Central memory CD4-positive, alpha-beta T cell (primary cell): ENCODE results near the gene HPD.
"Not testable (repeated sequence)": the region's sequence is repeated elsewhere in the genome, so short reads cannot be mapped to it uniquely, and the experiment has no call there.

Source experiments
- DNase-seq: peaks from one replicate; pipeline ENCODE4 v3.0.0; 2022
- total RNA-seq, 3 experiments: gene quantifications; one replicate each; lab custom pipeline; 2026; lab: John Stamatoyannopoulos, UW

Gene HPD
- total RNA-seq: 0 reads per million in 3 experiments

DNA sequence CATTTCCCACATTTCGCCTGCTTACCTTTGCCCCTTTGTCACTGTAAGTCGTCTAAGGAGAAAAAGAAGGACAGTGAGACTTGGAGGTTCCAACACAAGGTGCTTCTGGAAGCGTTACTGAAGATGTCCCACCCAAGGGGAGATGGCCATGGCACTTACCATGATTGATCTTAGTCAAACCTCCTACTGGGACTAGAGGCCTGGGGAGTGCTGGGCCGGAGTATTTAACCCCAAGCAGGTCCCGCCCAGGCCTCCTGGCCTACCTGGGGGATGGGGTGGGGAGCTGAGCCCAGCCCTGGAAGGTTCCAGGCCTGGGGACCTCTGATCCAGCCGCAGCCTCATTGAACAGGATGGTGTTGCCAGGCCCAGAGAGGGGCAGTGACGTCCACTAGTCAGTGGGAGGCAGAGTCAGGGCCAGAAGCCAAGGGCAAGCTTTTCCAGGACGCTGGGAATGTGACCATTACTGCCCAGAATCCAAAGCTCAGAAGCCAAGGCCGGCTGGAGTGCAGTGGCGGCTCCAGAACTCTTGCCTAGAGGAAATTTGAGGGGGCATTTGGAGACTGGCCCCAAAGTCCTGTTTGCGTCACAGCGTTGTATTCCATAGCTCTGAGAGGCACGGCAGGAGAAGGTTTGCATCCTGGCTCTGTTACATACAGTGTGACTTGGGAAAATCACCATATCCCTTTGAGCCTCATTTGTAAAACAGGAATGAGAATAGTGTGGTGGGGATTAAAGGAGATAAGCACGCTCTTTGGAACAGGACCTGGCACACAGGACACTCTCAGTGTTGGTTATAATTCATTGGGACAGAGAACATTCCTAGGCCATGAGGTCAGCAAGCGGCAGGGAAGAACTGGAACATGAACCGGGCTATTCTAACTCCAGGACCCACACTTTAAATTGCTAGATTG is at the start of gene HPD:
TSS of gene HPD (minus strand) at position 198 of the 911 bp plus-strand sequence. CDS start at position 162, 36 bp downstream.
- no peak for DNase-seq

DNA sequence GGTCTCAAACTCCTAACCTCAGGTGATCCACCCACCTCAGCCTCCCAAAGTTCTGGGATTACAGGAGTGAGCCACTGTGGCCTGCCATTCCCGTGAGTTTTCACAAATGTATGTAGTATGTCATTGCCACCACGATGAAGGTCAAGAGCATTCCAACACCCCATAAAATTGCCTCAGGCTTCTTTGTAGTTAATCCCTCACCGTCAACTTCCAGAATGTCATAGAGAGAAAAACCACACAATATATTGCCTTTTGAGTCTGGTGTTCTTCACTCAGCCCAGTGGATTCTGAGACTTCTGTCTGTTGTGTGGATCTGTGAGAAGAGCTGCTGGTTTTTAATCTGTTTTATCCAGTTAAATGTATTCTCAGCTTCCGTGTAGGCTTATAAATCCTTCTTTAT is 47.1 kb upstream of the HPD start:
- DNase-seq: no peak

DNA sequence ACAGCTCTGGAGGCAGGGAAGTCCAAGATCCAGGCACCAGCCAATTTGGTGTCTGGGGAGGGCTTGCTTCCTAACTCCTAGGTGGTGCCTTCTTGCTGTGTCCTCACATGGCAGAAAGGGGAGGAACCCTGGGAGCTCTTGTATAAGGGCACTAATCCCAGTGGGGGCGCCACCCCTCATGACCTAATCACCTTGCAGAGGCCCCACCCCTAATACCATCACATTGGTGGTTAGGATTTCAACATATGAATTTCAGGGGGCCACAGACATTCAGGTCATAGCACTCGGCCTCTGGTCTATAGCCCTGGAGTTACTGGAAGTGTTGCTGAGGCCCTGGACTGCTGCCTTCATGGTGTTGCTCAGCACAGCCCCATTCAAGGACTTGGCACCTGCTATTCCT is 44.5 kb upstream of the HPD start:
- no peak for DNase-seq

DNA sequence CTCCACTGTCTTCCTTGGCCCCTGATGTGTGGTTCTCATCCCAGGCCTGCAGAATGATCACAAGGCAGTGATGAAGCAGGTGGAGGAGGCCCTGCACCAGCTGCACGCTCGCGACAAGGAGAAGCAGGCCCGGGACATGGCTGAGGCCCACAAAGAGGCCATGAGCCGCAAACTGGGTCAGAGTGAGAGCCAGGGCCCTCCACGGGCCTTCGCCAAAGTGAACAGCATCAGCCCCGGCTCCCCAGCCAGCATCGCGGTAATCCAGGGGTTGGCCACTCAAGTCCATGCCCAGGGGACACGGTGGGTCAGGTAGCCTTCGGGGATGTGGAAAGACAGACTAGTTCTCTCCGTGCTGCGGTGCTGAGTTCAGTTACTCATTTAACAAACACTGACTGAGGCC is 40.9 kb upstream of the HPD start:
- no peak for DNase-seq

DNA sequence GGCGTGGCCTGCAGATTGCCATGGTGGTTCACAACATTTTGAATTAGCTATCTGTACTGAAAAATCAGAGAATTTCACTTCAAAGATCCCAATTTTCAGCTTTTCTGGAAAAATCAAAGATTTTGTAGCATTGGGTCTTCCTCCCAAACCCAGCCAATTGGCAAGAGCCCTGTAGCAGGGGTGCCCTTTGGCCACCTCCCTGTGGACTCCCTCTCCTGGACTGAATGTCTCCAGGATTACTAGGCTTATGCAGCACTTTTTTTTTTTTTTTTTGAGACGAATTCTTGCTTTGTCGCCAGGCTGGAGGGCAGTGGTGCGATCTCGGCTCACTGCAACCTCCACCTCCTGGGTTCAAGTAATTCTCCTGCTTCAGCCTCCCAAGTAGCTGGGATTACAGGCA is 39.6 kb upstream of the HPD start:
- no peak for DNase-seq

DNA sequence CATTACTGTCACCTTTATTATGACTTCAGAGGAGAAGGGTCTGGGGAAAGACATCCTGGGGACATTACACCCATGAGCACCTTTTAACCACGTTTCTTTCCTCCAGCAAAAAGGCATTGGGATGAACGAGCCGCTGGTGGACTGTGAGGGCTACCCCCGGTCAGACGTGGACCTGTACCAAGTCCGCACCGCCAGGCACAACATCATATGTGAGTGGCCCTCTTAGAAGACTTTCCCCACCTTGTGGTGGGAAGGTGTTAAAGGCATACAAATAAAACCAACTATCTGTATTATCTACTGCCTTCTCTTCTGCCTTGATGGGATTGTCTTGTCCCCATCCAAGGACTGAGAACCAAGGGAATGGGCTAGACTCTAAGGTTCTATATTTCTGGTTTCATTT is 36.0 kb upstream of the HPD start:
- DNase-seq: no peak

DNA sequence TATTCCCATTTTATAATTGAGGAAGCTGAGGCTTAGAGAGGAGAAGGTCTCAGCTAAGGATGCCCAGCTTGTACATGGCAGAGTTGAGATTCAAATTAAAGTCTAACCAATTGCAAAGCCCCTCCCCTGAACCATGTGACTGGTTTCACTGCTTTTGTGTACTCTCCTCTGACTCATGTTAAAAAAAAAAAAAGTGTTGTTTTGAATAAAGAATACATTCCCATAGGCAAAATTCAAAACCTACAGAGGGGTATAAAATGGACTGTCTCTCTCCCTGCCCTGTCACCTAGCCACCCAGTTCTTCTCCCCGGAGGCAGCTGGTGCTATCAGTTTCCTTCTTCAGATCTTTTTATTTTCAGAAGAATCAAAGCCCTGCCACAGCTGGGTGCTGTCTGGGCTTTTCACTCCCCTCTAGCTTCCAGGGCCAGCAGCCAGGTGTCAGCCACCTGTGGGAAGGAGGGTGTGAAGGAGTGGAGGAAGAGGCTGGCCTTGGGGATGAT is 35.4 kb upstream of the HPD start:
- no peak for DNase-seq

DNA sequence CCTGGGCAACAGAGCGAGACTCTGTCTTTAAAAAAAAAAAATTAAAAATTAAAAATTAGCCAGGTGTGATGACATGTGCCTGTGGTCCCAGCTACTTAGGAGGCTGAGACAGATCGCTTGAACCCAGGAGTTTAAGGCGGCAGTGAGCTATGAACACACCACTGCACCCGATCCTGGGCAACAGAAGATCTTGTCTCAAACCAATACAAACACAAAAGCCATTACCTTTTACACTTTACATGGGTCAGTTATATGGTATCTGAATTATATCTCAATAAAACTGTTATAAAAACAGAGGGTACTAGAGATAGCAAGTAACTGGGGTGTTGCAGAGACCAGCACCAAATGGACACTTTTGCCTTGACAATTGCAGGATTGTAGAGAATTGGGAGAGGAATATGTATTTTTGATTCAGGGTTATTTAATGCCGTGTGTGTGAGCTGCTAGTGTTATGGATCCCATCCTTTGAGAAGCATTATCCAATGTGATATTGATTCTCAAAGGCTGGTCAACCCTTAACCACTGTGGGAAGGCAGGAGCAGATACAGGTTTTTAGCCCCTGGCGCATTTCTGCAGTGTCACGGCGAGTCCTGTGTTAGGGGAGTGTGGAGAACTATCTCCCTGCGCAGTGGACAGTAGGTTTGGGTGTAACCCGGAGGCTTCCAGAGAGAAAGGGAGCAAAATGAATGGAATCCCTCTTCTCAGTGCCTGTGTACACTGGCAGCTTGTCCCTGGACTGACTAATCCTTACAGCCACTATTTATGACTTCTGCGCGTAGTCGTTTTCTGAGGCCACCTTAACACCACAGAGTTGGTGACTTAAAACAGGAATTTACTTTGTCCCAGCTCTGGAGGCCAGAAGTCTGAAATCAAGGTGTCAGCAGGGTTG is 34.3 kb upstream of the HPD start:
- no peak for DNase-seq

DNA sequence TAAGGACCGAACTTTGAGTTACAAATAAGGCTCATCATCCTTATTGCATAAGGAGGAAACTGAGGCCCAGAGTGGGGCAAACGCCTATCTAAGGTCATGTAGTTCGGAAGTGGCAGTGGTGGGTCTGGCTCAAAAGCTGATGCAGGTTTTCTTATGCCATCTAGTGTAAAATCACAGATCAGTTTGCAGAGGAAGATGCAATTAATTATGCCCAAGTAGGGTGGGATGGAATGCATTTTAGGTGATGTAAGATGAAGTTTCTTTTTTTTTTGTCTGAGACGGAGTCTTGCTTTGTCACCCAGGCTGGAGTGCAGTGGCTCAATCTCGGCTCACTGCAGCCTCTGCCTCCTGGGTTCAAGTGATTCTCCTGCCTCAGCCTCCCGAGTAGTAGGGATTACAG is 31.0 kb upstream of the HPD start:
- not testable (repeated sequence) for DNase-seq

DNA sequence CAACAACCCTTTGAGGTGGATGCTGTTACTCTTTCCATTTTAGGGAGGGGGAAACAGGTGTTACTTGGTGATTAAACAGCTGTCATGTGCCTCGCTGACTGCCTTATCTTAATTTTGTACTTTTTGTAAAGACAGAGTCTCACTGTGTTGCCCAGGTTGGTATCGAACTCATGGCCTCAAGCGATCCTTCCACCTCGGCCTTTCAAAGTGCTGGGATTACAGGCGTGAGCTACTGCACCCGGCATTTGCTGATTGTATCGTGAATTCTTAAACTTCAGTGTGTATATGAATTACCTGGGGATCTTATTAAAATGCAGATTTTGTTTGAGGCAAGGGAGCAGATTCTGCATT is 30.6 kb upstream of the HPD start:
- no peak for DNase-seq

DNA sequence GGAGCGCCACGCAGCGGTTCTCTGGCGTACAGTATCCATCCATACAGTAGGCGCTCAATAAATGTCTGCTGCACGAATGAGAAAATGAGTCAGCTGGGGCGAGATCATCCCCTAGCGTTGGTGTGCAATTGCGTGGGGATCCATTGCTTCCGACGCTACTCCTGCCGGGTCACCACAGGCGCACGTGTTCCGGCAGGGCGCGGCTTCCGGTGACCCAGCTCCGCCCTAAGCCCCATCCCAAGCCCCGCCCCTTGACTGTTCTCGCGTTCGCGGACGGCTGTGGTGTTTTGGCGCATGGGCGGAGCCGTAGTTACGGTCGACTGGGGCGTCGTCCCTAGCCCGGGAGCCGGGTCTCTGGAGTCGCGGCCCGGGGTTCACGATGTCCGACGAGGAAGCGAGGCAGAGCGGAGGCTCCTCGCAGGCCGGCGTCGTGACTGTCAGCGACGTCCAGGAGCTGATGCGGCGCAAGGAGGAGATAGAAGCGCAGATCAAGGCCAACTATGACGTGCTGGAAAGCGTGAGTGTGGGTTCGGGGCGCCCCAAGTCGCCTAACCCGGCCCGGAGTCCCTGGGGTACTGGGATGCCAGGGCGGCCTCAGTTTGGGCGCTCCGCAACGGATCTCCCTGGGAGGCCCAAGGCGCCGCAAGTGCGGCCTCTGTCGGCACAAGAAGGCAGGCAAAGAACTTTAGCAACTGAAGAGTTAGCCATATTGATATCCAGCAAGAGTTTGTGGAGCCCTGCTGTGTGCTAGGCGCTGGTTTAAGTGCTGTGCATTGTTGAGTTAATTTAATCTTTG is 30.0 kb upstream of the HPD start, which contains the start of gene PSMD9:
TSS of gene PSMD9 (plus strand) at position 313 of the 796 bp plus-strand sequence. CDS start at position 380, 67 bp downstream.
- DNase-seq: peak; percentile 97

DNA sequence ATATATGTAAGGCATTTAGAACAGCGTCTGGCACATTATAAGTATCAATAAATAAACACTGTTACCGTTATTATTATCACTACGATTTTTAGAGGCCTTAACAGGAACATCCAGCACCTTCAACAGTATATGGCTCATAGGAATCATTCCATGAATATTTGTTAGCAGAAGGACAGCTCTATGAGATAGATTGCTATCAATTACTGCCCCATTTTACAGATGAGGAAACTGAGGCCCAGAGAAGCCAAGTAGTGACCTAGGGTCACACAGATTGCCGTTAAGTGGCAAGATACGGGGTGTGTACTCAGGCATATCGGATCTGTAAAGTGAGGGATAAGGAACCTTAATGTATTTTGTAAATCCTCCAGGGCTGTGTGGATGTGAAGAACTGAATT is 29.4 kb upstream of the HPD start:
- DNase-seq: no peak

DNA sequence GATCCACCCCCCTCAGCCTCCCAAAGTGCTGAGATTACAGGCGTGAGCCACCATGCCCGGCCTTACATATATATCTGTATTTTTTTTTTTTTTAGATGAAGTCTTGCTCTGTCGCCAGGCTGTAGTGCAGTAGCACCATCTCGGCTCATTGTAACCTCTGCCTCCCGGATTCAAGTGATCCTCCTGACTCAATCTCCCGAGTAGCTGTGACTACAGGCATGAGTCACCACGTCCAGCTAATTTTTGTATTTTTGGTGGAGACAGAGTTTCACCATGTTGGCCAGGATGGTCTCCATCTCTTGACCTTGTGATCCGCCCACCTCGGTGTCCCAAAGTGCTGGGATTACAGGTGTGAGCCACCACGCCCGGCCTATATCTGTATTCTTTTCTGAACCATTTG is 26.5 kb upstream of the HPD start:
- DNase-seq: not testable (repeated sequence)

DNA sequence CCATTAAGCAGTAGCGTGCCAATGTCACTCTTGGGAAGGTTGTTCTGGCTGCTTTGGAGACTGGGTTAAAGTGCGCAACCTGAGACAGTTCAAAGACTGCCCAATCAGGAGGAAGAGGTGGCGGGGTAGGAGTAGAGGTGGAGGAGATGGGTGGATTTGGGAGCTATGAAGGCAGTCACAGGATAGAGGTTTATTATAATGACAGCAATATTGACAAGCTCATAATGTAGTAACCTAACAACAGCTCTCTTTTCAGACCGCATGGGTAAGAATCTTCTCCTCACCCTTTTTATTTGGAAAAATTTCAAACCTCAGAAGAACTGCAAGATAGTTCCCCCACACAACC is 24.6 kb upstream of the HPD start:
- DNase-seq: no peak

DNA sequence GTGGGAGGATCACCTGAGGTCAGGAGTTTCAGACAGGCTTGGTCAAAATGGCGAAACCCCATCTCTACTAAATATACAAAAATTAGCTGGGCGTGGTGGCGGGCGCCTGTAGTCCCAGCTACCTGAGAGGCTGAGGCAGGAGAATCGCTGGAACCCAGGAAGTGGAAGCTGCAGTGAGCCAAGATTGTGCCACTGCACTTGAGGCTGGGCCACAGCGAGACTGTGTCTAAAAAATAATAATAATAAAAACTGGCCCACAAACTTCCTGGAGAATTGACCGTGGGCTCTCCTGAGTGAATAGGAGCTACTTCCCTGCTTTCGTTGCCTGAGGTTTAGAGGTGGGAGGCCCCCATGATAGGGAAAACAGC is 17.4 kb upstream of the HPD start:
- DNase-seq: not testable (repeated sequence)

DNA sequence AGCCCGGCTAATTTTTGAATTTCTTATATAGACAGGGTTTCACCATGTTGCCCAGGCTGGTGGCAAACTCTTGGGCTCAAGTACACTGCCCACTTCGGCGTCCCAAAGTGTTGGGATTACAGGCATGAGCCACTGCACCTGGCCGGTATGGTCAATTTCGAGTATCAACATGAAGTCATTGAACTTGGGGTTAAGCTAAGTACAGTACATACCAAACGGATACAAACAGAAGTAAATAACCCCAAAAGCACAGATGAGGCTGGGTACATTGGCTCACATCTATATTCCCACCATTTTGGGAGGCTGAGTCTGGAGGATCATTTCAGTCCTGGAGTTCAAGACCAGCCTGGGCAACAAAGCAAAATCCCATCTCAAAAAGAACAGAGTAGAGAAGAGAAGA is 16.9 kb upstream of the HPD start:
- DNase-seq: no peak

DNA sequence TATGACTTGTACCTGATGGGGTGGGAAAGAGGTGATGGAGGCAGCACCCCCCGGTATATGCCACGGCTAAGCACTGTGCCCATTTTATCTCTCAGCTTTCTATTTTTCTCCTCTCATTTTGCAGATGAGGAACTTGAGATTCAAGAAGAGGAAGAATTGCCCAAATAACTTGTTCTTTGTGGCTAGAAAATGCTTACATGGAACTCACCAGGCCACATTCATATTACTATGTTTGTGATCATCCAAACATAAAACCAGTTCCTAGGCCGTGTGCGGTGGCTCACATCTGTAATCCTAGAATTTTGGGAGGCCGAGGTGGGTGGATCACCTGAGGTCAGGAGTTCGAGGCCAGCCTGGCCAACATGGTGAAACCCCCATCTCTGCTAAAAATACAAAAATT is 15.4 kb upstream of the HPD start:
- DNase-seq: no peak

DNA sequence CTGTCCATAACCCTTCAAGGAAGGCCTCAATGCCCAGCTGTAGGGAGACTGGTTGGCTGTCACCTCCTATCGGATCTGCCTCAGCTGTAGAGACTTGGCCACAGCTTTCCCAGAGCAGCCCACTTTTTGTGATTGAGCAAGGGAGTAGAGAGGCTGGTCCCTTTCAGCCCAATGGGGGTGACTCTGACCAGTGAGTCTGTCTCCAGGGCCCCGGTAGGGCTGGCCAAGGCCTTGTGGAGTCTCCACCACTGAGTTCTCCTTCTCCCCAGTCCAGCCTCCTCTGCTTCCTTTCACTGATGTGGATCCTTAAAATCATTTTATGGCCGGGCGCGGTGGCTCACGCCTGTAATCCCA is 14.5 kb upstream of the HPD start:
- DNase-seq: no peak

DNA sequence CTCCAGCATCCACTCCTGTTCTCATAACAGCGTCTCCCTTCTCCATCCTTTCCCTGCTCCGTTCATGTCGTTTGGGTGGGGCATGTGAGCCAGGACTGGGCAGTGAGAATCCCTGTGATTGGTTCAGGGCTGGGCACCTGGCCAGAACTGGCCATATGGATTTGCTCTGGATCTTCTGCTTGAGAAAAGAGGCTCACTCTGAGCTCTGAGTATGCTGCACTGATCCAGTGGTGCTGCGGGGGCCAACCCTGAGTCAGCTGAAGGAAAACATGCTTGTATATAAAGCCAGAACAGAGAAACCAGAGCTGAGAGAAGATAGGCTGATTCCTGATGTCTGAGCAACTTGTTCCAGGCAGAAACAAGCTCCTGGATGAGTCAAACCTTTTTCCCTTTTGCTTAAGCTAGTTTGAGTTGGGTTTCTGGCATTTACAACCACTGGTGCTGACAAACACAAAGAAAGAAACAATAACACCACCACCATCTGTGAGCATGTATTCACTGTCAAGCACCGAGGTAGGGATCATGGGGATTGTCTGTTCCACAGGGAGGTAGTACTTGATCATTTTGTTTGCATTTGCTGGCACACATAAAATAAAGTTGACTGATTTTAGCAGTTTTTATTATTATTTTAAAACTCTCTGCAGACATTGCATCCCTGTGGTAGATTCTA is 14.0 kb upstream of the HPD start:
- DNase-seq: no peak

DNA sequence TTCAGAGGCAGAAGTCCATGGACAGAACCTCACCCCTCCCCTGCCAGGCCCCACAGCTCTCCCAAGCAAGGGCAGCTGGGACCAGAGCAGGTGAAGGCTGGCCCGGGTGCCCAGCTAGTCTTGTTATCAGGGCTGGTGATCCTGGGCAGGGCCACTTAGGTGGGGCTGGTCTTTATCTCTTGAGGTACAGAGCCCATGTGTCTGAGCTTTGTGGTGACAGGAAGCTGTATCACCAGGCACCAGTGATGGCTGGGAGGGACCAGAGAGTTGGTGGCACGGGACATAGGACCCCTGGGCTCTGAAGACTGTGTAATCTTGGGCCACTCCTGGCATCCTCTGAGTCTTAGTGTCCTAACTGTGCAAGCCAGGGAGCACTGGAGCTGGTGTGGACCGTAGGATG is 12.8 kb upstream of the HPD start:
- DNase-seq: no peak

DNA sequence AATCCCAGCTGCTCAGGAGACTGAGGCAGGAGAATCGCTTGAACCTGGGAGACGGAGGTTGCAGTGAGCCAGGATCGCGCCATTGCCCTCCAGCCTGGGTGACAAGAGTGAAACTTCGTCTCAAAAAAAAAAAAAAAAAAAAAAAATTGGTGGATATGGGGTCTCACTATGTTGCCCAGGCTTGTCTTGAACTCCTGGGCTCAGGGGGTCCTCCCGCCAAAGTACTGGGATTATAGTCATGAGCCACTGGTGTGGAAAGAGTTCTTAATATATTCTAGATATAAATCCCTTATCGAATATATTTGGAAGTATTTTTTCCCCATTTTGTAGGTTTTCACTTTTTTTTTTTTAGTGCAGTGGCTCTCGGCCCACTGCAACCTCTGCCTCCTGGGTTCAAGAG is 10.6 kb upstream of the HPD start:
- DNase-seq: not testable (repeated sequence)

DNA sequence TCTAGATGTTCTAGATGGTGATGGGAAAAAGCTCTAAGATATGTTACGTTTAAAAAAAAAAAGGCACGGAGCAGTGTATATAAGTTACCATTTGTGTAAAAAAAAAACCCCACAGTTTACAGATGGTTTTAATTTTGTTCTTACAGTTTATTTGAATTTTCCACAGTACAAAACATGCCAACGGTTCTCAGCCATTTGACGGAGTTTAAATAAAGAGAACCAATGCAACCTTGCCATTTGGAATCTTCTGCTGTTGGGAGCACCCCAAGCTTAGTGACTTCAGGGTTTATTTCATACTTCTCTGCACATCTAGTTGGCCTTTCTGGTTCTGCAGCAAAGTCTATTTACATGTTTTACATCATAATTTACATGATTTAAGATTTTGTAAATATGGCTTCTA is 7.7 kb upstream of the HPD start:
- no peak for DNase-seq
